Left ventricle myocardium inferior (tissue), 1 donor: Measurements from ENCODE around the gene PHACTR3. TPM values are rescaled to one million over a fixed set of nuclear protein-coding genes. Genes with fewer than 3 reads are reported as not detected.

Experiments
- DNase-seq: peaks from one replicate; pipeline ENCODE4 v3.0.0-alpha.2; 2020
- H3K27ac ChIP-seq: fragments of 200-600 bp; replicated peaks from 2 replicates; pipeline ENCODE4 v1.8.0; 2021
- H3K27me3 ChIP-seq: fragments of 200-600 bp; 2 replicates; pipeline ENCODE4 v1.8.0; 2021; ENCODE audit warnings: low read depth
- H3K36me3 ChIP-seq: fragments of 200-600 bp; 2 replicates; pipeline ENCODE4 v1.8.0; 2021
- H3K4me1 ChIP-seq: fragments of 200-600 bp; 2 replicates; pipeline ENCODE4 v1.8.0; 2021
- H3K4me3 ChIP-seq: fragments of 200-600 bp; 2 replicates; pipeline ENCODE4 v1.8.0; 2021; ENCODE audit warnings: mild to moderate bottlenecking, moderate library complexity
- H3K9me3 ChIP-seq: fragments of 200-600 bp; replicated peaks from 2 replicates; pipeline ENCODE4 v1.8.0; 2021
- intact Hi-C: fragments of 100-400 bp; cut with micrococcal nuclease; formaldehyde crosslinking; loops from one replicate; pipeline ENCODE4 v1.11.0; 2022
- total RNA-seq: library from RNA; stranded (reverse); fragmentation: NEBNext Ultra II Directional; extraction: Animal tissue kit (Norgen Biotek cat#: 25700); gene quantifications from one replicate; pipeline ENCODE4 v1.2.1, GENCODE V29; 2021
- TF ChIP-seq, protein P1 (sequence below): fragments of 200-600 bp; IDR thresholded peaks from 2 replicates; pipeline ENCODE4 v1.8.0; 2021; ENCODE audit warnings: antibody characterized with exemption, mild to moderate bottlenecking, borderline replicate concordance
- donor health status: DM: no; HTN: yes; CAD: no; lungs with severe emphysema.

Gene PHACTR3
- total RNA-seq, 1 donor from 2014 or later = 4.3 TPM

GRCh38 chr20:59723607-59724456 lies 119.5 kb downstream of the PHACTR3 start:
- H3K27me3 ChIP-seq = peaks cover 40% of the 10 kb centered on the region
- H3K27ac ChIP-seq = no peak overlapping the region
- no peak overlapping the region for H3K4me3 ChIP-seq
- H3K36me3 ChIP-seq = no peaks in the 10 kb centered on the region
- intact Hi-C loops = no loop called here
- no peaks in the 10 kb centered on the region for H3K9me3 ChIP-seq
- DNase-seq = no peak
- no peaks in the 10 kb centered on the region for H3K4me1 ChIP-seq
- TF ChIP-seq, protein P1, sequence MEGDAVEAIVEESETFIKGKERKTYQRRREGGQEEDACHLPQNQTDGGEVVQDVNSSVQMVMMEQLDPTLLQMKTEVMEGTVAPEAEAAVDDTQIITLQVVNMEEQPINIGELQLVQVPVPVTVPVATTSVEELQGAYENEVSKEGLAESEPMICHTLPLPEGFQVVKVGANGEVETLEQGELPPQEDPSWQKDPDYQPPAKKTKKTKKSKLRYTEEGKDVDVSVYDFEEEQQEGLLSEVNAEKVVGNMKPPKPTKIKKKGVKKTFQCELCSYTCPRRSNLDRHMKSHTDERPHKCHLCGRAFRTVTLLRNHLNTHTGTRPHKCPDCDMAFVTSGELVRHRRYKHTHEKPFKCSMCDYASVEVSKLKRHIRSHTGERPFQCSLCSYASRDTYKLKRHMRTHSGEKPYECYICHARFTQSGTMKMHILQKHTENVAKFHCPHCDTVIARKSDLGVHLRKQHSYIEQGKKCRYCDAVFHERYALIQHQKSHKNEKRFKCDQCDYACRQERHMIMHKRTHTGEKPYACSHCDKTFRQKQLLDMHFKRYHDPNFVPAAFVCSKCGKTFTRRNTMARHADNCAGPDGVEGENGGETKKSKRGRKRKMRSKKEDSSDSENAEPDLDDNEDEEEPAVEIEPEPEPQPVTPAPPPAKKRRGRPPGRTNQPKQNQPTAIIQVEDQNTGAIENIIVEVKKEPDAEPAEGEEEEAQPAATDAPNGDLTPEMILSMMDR = no peak

- DNase-seq = no peak
- intact Hi-C loops = no loop called here
- TF ChIP-seq, protein P1 = no peak
- Histone ChIP-seq H3K4me1 (no peaks in the 10 kb centered on the region), H3K27ac (no peak overlapping the region), H3K27me3 (peaks cover 34% of the 10 kb centered on the region), H3K9me3 (no peaks in the 10 kb centered on the region), H3K36me3 (no peaks in the 10 kb centered on the region), H3K4me3 (no peak overlapping the region)
Observed at GRCh38 chr20:59724457-59725366, 120.4 kb downstream of the PHACTR3 start.

GRCh38 chr20:59725476-59726280 lies 121.3 kb downstream of the PHACTR3 start:
- Histone ChIP-seq H3K36me3 (no peaks in the 10 kb centered on the region), H3K27ac (no peak overlapping the region), H3K4me3 (no peak overlapping the region), H3K27me3 (peaks cover 32% of the 10 kb centered on the region), H3K4me1 (no peaks in the 10 kb centered on the region), H3K9me3 (no peaks in the 10 kb centered on the region)
- TF ChIP-seq, protein P1 = no peak
- intact Hi-C loops = no loop called here
- no peak for DNase-seq

GRCh38 chr20:59726281-59726595 lies 121.9 kb downstream of the PHACTR3 start:
- H3K36me3 ChIP-seq = no peaks in the 10 kb centered on the region
- H3K4me3 ChIP-seq = no peak overlapping the region
- intact Hi-C loops = no loop called here
- TF ChIP-seq, protein P1 = no peak
- peaks cover 28% of the 10 kb centered on the region for H3K27me3 ChIP-seq
- no peaks in the 10 kb centered on the region for H3K9me3 ChIP-seq
- no peak for DNase-seq
- no peak overlapping the region for H3K27ac ChIP-seq
- no peaks in the 10 kb centered on the region for H3K4me1 ChIP-seq
